ENCODE data around the gene KCNF1.

KCNF1 gene

GRCh38 chr2:10905006-10905861 lies 6.5 kb upstream of the KCNF1 start:
- no peak for DNase-seq

- DNase-seq = no peak
Observed at GRCh38 chr2:10905862-10906143, 5.9 kb upstream of the KCNF1 start.

GRCh38 chr2:10906926-10907625 lies 4.7 kb upstream of the KCNF1 start:
- DNase-seq = no peak

DNA sequence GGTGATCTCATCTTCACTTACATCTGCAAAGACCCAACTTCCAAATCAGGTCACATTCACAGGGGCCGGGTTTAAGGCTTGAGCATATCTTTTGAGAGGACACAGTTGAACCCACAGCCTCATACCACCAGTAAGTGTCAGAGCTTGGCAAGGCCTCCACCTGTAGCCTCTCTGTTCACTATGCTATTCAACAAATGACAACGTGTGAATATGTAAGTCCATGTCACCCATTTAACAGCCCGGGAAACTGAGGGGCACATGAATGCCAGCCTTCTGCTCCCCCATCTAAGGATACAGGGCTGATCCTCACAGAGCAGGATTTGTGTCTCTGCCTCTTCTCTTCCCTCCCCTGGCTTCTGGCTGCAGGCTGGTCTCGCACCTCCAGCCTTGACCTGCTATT lies 3.5 kb upstream of the KCNF1 start:
- no peak for DNase-seq

DNA sequence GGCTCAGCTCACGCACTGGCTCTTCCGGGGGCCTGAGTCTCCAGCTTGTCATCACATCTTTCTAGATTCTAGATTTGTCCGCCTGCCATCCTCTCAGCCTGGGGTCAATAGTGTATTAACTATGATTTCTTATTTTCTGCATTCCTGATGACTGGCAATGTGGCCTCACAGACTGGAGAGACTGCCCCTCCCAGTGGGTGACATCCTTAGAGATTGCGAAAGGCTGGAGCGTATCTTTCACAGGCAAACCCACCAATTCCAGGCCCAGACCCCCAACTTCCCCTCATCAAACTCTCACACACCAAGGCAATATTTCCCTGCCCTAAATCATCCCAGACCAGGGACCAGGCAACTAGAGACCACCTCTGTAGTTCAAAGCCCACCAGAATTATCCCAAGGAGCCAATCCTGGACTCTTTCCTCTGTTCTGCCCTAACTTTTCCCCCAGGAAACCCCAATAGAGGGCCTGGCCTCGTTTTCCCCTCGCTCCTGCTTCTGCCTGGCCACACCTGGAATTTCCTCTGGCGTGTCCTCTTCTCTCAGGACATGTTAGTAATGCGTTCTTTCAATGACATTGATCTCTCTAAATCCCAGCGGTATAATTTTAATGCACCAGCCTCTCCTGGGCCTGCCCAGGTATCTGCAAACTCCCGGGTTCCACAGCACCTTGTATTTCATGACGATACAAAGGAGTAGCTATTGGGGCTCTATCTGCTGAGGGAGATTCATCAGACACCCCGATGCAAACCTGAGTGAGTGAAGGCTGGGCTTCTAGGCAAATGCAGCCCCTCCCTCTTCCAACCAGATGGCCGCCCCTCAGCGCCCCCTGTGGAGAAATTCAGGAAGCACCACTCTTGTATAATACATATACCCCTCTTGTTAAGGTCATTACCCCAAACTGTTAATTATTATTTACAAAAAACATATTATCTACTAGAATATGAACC lies 2.4 kb upstream of the KCNF1 start:
- DNase-seq = no peak

- no peak for DNase-seq
Observed at GRCh38 chr2:10909996-10910341, 1.8 kb upstream of the KCNF1 start.

- no peak for DNase-seq
Observed at GRCh38 chr2:10910625-10911024, 1.1 kb upstream of the KCNF1 start.

DNA sequence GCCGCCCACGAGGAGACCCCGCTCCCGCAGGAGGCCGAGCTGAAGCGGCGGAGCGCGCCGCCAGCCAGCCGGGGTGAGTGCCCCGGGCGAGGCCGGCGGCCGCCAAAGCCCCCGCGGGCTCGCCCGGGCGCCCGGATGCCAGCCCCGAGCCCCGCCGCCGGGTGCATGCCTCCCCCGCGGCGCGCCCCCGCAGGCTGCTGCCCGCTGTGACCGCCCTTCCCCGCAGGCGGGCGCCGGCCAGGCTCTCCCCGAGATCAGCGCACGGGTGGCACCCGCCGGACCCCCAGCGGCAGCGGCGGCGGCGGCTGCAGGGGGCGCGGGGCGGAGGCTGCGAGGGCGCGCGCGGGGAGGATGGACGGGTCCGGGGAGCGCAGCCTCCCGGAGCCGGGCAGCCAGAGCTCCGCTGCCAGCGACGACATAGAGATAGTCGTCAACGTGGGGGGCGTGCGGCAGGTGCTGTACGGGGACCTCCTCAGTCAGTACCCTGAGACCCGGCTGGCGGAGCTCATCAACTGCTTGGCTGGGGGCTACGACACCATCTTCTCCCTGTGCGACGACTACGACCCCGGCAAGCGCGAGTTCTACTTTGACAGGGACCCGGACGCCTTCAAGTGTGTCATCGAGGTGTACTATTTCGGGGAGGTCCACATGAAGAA lies 470 bp downstream of the KCNF1 start:
- no peak for DNase-seq

DNA sequence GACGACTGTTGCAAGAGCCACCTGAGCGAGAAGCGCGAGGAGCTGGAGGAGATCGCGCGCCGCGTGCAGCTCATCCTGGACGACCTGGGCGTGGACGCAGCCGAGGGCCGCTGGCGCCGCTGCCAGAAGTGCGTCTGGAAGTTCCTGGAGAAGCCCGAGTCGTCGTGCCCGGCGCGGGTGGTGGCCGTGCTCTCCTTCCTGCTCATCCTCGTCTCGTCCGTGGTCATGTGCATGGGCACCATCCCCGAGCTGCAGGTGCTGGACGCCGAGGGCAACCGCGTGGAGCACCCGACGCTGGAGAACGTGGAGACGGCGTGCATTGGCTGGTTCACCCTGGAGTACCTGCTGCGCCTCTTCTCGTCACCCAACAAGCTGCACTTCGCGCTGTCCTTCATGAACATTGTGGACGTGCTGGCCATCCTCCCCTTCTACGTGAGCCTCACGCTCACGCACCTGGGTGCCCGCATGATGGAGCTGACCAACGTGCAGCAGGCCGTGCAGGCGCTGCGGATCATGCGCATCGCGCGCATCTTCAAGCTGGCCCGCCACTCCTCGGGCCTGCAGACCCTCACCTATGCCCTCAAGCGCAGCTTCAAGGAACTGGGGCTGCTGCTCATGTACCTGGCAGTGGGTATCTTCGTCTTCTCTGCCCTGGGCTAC lies 1.2 kb downstream of the KCNF1 start:
- no peak for DNase-seq

GRCh38 chr2:10913501-10914271 lies 2.0 kb downstream of the KCNF1 start:
- DNase-seq = no peak

DNA sequence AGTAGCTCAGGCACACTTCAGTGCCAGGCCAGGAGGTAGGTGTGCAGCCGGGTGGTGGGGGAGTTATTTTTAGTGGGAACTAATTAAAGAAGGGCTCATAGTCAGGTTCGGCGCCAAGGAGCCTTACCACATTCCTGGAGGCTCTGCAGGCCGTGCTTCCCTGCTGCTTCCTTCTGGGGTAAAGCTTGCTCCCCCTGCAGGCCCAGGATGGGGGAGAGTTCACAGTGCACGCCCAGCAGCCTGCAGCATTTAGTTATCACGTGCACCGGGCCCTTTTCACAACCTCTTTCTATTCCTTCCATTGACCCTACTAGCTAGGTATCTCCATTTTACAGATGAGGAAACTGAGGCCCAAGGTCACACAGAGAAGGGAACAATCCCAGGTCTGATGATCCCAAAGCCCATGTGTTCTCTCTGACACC lies 2.5 kb downstream of the KCNF1 start:
- DNase-seq = no peak

- DNase-seq = no peak
Observed at GRCh38 chr2:10915236-10915635, 3.5 kb downstream of the KCNF1 start.

- DNase-seq = no peak
Observed at GRCh38 chr2:10915731-10916276, 4.1 kb downstream of the KCNF1 start.

DNA sequence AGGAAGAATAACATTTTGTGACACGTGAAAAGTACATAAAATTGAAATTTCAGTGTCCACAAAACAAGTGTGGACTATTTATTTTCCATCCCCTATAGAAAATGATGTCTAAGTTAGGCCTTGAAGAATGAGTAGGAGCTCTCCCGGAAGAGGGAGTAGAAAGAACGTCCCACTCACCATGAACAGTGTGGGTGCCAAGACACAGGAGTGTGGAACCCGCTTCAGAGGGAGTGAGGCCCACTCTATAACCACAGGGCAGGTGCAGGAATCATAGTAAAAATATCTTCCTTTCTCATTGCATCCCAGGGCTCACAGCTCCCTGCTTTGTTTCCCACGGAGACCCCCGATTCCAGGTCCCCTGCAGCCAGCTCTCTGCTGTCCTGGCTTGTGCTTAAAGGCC lies 5.2 kb downstream of the KCNF1 start:
- DNase-seq = no peak

- DNase-seq = no peak
Observed at GRCh38 chr2:10917927-10918326, 6.2 kb downstream of the KCNF1 start.

GRCh38 chr2:10918661-10919409 lies 7.1 kb downstream of the KCNF1 start:
- DNase-seq = no peak

DNA sequence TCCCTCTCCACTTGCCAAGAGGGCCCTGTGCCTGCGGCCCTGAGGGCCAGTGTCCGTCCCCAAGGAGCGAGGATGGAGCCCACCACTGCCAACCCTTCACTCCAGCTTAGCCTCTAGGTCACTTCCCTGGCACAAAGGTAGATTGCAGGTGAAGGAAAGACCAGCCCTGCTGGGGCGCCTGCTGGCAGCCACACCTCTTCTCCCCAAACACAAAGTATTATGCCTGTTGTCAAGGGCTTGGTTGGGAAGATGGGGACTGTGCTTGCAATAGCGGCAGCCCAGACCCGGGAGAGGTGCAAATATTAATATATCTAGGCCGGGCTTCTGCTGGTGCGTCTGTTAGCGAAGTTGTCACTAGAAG lies 7.7 kb downstream of the KCNF1 start:
- DNase-seq = no peak

DNA sequence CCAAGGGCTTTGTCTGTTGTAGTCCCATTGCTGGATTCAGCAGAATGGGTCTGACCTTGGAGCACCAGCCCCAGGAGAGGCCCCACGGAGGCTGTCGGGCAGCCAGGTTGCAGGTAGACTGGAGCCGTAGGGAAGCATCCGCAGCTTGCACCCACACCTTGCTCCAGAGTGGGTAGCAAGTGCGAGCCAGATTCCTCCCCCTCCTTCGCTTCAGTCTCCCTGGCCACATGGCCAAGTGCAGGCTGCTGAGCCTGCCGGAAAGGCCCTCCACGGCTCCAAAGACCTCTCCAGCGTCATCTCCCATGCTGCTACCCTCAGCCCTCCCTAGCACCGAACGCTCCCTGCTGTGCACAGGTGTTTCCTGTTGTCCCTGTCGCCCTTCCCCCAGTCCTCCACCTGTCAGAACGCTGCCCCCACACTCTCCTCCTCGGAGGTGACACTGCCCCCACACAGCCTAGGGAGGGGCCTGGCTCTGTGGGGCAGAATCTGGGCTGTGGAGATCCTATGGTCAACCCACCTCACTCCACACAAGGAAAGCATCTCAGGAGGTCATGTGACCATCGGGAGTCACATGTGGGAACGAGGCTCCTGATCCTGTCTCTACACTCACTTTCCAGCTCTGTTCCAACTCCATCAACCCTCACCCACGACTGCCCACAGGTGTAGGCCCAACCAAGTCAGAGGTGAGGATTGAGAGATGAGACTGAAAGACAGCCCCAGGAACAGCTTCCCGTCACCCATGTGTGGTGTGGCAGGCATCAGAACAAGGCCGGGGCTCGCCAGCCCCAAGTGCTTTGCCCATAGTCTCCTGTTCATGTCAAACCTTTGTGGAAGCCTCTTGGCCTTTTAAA lies 8.3 kb downstream of the KCNF1 start:
- DNase-seq = no peak

DNA sequence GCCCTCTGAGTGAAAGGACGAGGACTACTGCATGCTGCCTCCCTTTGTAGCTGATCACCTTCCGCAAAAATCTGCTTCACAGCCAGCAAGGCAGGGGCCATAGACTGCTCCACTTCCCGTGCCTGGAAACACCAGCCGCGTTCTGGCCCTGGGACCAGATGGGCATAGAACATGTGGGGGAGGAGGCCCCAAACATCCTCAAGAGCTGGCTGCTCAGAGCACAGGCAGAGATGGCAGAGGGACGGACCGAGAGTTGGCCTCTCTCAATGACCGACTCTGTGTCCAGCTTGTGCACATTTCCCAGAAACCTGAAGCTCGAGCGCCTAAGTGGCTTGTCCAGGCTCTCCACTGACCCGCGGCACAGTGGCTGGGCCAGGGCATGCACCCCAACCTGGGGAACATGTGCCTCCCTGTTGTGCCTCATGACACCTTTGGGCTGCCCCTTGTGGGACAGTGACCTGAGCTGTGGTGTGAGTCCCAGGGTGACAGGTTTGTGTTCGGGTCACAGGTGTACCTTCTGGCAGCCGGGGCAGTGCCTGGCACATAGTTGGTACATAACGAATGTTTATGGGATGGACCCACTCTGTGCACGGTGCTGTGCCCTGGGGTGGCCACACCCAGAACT lies 9.1 kb downstream of the KCNF1 start:
- no peak for DNase-seq
